GM18907 (cell line): ENCODE results near the gene NRG3.

Experiments used
- ATAC-seq: cut with Tn5 transposase; IDR thresholded peaks from one replicate; pipeline ENCODE4 v1.9.1; 2021; ENCODE audit warnings: mild to moderate bottlenecking, moderate library complexity; ENCODE audit not compliant: unreplicated experiment

Gene NRG3

DNA sequence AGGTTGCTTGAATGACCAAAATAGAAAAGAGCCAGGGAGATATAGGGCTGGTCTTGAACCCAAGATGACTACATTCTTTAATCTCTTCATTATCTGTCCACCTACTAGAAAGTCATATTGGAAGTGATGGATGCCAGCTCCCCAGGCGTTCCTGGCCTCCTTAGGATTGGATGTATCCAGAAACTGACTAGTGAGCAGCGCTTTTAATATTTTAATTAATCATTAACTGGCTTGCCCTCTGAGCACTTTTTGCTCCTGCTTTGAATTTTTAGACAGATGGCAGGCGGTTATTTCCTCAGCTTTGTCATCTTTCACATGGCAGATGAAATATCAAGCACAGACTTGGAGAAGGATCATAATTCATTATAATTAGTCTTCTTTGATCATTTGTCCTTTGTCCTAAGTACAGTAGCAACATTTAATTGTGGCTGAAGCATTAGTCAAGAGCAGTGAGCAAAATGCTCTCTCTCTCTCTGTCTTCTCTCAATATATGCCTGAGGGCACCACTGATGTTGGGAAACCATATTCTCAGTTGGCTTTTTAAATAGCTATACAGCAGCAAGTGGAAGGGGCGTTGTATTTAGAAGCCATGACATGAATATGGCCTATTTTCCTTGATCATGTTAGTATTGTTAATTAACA is 588.0 kb downstream of the NRG3 start:
- ATAC-seq: no peak

DNA sequence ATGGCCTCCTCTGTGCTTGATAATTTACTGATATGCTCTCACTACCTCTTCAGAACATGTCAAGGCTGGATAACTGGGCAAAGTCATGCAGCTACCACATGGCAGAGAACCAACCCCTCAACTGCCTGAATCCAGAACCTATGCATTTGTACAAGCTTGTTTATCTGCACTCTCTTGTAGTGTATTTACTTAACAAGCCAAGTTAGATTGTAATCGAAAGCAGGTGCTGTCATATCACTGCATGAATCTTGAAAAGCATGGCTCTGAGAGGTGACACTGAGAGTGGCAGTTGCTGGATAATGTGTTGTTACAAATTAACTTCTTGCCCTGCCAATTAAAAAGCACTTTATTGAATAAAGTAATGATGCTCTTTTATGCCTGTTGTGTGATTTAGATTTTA is 588.6 kb downstream of the NRG3 start:
- ATAC-seq: no peak

GRCh38 chr10:82464191-82464818 is 589.3 kb downstream of the NRG3 start:
- no peak for ATAC-seq

GRCh38 chr10:82464966-82465365 is 590.0 kb downstream of the NRG3 start:
- ATAC-seq: no peak

- ATAC-seq: no peak
These were observed 593.5 kb downstream of the NRG3 start for GRCh38 chr10:82468453-82468852.

GRCh38 chr10:82472406-82473335 is 597.7 kb downstream of the NRG3 start:
- ATAC-seq: no peak

GRCh38 chr10:82477776-82478175 is 602.8 kb downstream of the NRG3 start:
- no peak for ATAC-seq

GRCh38 chr10:82492647-82493046 is 617.7 kb downstream of the NRG3 start:
- no peak for ATAC-seq

DNA sequence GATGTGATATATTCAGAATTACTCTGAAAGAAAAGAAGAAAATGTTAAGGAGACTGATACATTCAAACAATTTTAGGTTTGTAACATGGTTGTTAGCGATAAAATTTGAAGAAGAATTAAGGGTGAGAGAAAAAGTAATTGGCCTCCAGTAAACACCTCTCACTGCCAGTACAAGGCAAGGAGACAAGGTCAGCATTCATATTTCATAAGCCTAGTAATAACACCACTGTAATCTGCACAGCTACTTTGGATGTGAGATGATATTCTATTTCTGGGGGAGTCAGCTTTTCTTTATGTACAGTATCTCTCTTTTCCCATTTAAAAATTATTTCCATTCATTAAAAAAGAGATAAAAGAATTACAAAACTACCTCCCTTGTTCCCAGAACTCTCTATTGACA is 621.1 kb downstream of the NRG3 start:
- ATAC-seq: no peak

DNA sequence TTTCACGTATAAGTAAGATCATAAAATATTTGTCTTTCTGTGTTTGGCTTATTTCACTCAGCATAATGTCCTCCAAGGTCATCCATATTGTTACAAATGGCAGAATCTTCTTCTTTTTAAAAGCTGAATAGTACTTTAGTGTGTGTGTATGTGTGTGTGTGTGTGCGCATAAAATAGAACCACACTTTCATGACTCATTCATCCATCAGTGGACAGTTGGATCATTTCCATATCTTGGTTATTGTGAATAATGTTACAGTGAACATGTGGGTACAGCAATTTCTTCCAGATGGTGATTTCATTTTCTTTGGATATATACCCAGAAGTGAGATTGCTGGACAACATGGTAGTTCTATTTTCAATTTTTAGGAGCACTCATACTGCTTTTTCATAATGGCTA is 622.4 kb downstream of the NRG3 start:
- ATAC-seq: no peak

GRCh38 chr10:82498976-82499375 is 624.0 kb downstream of the NRG3 start:
- ATAC-seq: no peak

DNA sequence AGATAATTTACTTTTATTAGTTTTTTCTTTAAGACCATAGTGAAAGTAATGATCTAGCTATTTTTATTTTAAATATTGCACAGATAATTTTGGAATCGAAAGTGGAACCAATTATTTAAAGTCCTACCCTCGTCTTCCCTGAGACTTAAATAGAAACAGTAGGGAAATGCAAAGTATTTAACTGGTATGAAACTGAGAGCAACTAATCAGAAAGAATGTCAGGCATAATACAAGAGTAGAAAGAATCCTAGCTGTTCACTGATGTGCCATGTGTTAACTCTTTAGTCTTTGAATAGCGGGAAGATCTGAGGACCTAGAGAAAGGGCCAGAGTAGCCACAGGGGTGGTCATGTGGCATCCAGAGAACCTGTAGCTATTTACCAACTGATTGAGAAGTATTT is 630.0 kb downstream of the NRG3 start:
- ATAC-seq: no peak

DNA sequence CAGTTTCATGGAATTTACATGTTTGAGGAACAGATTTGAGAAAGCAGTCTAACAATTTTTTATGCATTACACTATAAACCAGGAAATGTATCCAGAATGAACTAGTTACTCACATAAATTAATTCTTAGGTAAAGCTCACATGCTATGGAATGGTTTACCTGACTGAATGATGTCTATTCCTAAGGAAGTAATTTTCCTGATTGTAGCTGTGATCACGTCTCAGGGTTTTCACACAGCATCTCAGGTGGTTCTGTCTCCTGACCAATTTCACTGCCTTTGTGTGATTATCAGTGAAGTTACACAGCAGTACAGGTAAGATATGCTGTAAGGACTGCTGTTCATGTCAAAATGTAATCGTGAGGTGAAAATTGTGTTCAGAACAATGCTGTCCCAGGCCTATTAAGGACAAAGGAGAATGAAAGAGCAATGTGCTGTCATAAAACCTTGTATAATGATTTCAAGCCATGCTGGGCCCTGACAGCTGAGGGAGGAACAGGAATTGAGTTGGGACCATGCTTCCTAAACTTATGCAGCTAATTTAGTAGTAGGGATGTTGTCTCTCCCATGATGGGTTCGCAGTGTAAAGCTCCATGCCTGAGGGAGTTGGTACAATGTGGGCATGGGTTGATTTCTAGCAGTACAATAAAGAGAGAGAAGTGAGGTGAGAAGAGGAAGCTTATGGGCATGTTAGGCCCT is 631.8 kb downstream of the NRG3 start:
- ATAC-seq: no peak

DNA sequence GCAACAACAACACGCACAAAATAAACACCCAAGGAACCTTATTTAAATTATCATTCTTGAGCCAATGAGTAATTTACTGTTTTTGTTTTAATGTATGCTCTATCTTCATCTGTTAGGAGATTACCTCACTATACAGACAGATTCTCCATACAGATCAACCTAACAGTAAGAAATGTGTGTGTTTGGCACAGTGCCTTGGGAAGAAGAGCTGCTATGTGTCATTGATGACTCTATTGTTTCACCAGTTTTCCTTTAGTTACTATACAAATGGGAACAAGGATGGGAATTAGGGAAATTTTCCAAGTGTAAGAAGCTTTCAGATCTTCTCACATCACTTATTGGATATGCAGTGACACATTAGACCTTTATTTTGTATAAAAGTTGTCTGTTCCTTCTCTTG is 640.3 kb downstream of the NRG3 start:
- no peak for ATAC-seq

DNA sequence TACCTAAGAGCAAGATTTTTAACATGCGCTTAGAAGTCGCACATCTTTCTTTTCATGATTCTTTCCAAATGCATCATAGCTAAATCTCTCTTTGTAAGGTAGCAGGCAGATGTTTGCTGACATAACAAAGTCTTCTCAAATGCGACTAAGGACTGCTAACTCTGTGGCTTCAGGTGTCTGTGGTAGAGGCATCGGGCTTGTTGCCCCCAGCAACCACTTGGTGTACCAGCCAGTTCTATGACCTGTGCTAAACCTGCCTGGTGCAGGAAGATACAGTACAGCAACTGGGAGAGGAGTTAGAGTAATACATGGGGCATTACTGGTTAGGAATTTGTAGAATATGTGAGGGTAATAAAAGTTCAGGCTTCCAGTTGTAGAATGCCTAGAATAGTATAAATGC is 654.1 kb downstream of the NRG3 start:
- ATAC-seq: no peak

DNA sequence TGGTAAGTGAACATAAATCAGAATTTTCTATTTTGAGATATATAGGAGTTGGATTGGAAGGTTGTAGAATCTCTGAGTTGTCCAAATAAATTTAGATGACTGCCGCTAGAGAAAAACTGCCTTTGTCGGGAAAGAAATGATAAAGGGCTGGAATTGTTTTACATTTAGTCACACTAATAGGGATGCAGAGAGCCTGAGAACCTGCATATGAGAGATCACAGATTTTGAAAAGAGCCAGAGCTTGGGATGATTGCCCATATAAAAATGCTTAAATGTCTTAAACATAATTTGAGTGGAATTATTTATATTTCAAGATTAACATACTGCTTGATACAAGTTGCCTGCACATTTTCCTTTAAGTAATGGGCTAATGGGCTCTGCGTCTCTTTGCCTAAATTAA is 660.5 kb downstream of the NRG3 start:
- ATAC-seq: no peak

DNA sequence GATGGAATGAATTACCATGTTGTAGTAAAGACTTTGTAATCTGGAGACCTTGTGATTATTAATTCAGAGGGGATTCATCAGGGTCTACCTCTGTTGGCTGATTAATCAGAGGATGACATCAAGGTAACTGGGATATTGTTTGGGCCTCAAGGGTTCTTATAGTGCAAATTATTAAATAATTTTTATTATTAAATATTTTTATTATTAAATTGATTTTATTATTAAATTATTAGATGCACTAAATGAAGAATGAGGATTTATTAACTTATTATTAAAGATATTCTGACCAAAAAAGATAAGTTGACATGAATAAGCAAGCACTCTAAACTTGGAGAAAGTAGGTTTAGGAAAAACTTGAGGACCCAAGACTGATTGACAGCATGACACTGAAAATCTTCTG is 661.7 kb downstream of the NRG3 start:
- no peak for ATAC-seq

DNA sequence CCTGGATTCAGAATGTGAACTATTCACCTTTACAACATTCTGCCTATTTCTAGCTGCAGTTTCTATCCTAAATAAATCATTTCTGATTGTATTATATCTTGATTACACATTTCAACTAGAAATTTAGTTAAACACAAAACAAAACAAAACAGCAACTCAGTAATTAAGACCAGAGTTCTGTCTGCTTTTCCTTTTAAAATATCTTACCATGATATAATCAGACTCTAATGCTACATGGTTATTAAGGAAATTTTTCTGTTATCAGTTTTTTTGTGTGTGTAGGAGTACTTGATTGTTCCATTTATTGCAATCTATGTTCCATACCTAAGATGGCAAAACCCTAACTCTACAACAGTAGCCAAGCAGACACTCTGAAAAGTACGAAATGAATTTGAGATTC is 663.3 kb downstream of the NRG3 start:
- no peak for ATAC-seq

- ATAC-seq: no peak
These were observed 668.6 kb downstream of the NRG3 start for GRCh38 chr10:82543631-82544030.

- ATAC-seq: no peak
These were observed 669.4 kb downstream of the NRG3 start for GRCh38 chr10:82544377-82544776.

- ATAC-seq: no peak
These were observed 676.5 kb downstream of the NRG3 start for GRCh38 chr10:82551506-82551905.
